IMR-90 (cell line): ENCODE results near the gene FYCO1. TPM values are rescaled to one million over a fixed set of nuclear protein-coding genes. Genes with fewer than 3 reads are reported as not detected.

Source experiments
- ATAC-seq: fragments of 200-7000 bp; cut with Tn5 transposase; 2 replicates; pipeline ENCODE4 v1.9.1; 2020; ENCODE audit warnings: low read depth, mild to moderate bottlenecking, moderate library complexity
- BruUV-seq: library from RNA; stranded (reverse); fragments of 400-500 nt; replicated peaks from 2 replicates; lab custom pipeline; 2021; lab: Mats Ljungman, UMichigan
- CTCF ChIA-PET: fragments of 300-600 bp; formaldehyde crosslinking; extraction: SDS; loops from one replicate; lab custom pipeline; 2021; ENCODE audit warnings: antibody characterized with exemption; lab: Yijun Ruan, JAX
- POLR2A ChIA-PET: fragments of 300-600 bp; sonication (Branson Sonifier 250); formaldehyde crosslinking; loops from one replicate; lab custom pipeline; 2022; ENCODE audit warnings: antibody characterized with exemption; ENCODE audit not compliant: unreplicated experiment; lab: Charles Lee
- DNase-seq: peaks from one replicate; pipeline ENCODE4 v3.0.0; 2013
- H2AFZ ChIP-seq: replicated peaks from 2 replicates; pipeline ENCODE3; 2013; ENCODE audit warnings: low read length, mild to moderate bottlenecking; ENCODE audit not compliant: poor library complexity
- H2AK5ac ChIP-seq: 2 replicates; pipeline ENCODE4 v1.6.1; 2013; ENCODE audit warnings: low read depth, low read length, inconsistent platforms
- H2AK9ac ChIP-seq: replicated peaks from 2 replicates; pipeline ENCODE3; 2013; ENCODE audit warnings: mild to moderate bottlenecking, low read depth, low read length, moderate library complexity; ENCODE audit not compliant: poor library complexity
- H2BK120ac ChIP-seq: 2 replicates; pipeline ENCODE4 v1.6.1; 2013; ENCODE audit warnings: low read depth, low read length, inconsistent platforms
- H2BK15ac ChIP-seq: 3 replicates; pipeline ENCODE4 v1.6.1; 2013; ENCODE audit warnings: low read depth, low read length, inconsistent platforms
- H2BK20ac ChIP-seq: 2 replicates; pipeline ENCODE4 v1.6.1; 2013; ENCODE audit warnings: low read depth, mild to moderate bottlenecking, inconsistent platforms, low read length, moderate library complexity
- H2BK5ac ChIP-seq: 2 replicates; pipeline ENCODE4 v1.6.1; 2013; ENCODE audit warnings: mild to moderate bottlenecking, low read depth, low read length, inconsistent platforms; ENCODE audit not compliant: poor library complexity, severe bottlenecking
- H3K14ac ChIP-seq: replicated peaks from 2 replicates; pipeline ENCODE4 v1.6.1; 2013; ENCODE audit warnings: low read depth, low read length, inconsistent platforms
- H3K18ac ChIP-seq: 2 replicates; pipeline ENCODE4 v1.6.1; 2013; ENCODE audit warnings: low read depth, low read length, control low read depth
- H3K23ac ChIP-seq: 2 replicates; pipeline ENCODE4 v1.6.1; 2013; ENCODE audit warnings: low read depth, low read length, inconsistent platforms
- H3K27ac ChIP-seq: 2 replicates; pipeline ENCODE4 v1.5.1; 2013; ENCODE audit warnings: mild to moderate bottlenecking, control low read depth, low read length; ENCODE audit not compliant: insufficient read depth
- H3K27me3 ChIP-seq: 2 replicates; pipeline ENCODE4 v1.6.1; 2013; ENCODE audit warnings: low read length; ENCODE audit not compliant: control insufficient read depth, insufficient read depth
- H3K36me3 ChIP-seq: 2 replicates; pipeline ENCODE4 v1.6.1; 2013; ENCODE audit warnings: low read length, mixed read lengths; ENCODE audit not compliant: control insufficient read depth, insufficient read depth
- H3K4ac ChIP-seq: 2 replicates; pipeline ENCODE4 v1.6.1; 2013; ENCODE audit warnings: low read depth, low read length, inconsistent platforms
- H3K4me1 ChIP-seq: 2 replicates; pipeline ENCODE4 v1.6.1; 2013; ENCODE audit warnings: low read length, mixed read lengths; ENCODE audit not compliant: control insufficient read depth, insufficient read depth
- H3K4me2 ChIP-seq: 2 replicates; pipeline ENCODE4 v1.6.1; 2013; ENCODE audit warnings: low read depth, mild to moderate bottlenecking, control low read depth, low read length, moderate library complexity
- H3K4me3 ChIP-seq: 2 replicates; pipeline ENCODE4 v1.5.1; 2013; ENCODE audit warnings: low read depth, mild to moderate bottlenecking, control low read depth, low read length, moderate library complexity; ENCODE audit not compliant: insufficient read depth
- H3K56ac ChIP-seq: 2 replicates; pipeline ENCODE4 v1.6.1; 2013; ENCODE audit warnings: low read length, inconsistent platforms; ENCODE audit not compliant: insufficient read depth; ENCODE audit errors: extremely low read depth
- H3K79me1 ChIP-seq, 2 experiments: 2 replicates each; pipeline ENCODE4 v1.6.1; 2013; ENCODE audit warnings: low read length in 2 of 2, inconsistent platforms in 1 of 2, low read depth in 1 of 2
- H3K9ac ChIP-seq: 2 replicates; pipeline ENCODE4 v1.6.1; 2013; ENCODE audit warnings: low read depth, low read length, control low read depth
- H3K9me1 ChIP-seq: 2 replicates; pipeline ENCODE4 v1.6.1; 2013; ENCODE audit warnings: low read length, inconsistent platforms; ENCODE audit not compliant: insufficient read depth
- H3K9me3 ChIP-seq: 2 replicates; pipeline ENCODE4 v1.6.1; 2013; ENCODE audit warnings: low read length; ENCODE audit not compliant: control insufficient read depth, insufficient read depth
- H4K20me1 ChIP-seq: 2 replicates; pipeline ENCODE4 v1.6.1; 2013; ENCODE audit warnings: low read length, inconsistent platforms; ENCODE audit not compliant: insufficient read depth
- H4K5ac ChIP-seq: 2 replicates; pipeline ENCODE4 v1.6.1; 2013; ENCODE audit warnings: mild to moderate bottlenecking, low read depth, low read length, control low read depth
- H4K8ac ChIP-seq, 2 experiments: 2 replicates each; pipeline ENCODE4 v1.6.1; 2013; ENCODE audit warnings: low read depth in 2 of 2, low read length in 2 of 2, control low read depth in 1 of 2, inconsistent platforms in 1 of 2
- H4K91ac ChIP-seq: 2 replicates; pipeline ENCODE4 v1.6.1; 2013; ENCODE audit warnings: low read depth, low read length, inconsistent platforms; ENCODE audit not compliant: insufficient read depth
- CHD1 ChIP-seq: IDR thresholded peaks from 2 replicates; pipeline ENCODE4 v1.6.1; 2012; ENCODE audit warnings: low read depth, low read length, improper control_type of control experiment
- WGBS, 2 experiments: methylation state at CpG; one replicate each; pipeline versions ENCODE4 v1.1.5 to v1.1.7; 2013; ENCODE audit warnings: missing lambda C conversion rate in 2 of 2; ENCODE audit not compliant: insufficient read length in 1 of 2; ENCODE audit errors: extremely low coverage in 2 of 2; 5-methylcytosine and 5-hydroxymethylcytosine counted together
- dilution Hi-C: fragments of 300-500 bp; cut with HindIII; formaldehyde crosslinking; loops from one replicate; pipeline ENCODE4 v1.14.3; 2018; ENCODE audit warnings: low sequenced_read_pairs; ENCODE audit not compliant: unreplicated experiment
- in situ Hi-C: fragments of 300-500 bp; cut with MboI; formaldehyde crosslinking; loops from 3 replicates; pipeline ENCODE4 v1.14.3; 2019; ENCODE audit warnings: low sequenced_read_pairs, inconsistent platforms, mixed read lengths
- intact Hi-C: fragments of 100-400 bp; cut with micrococcal nuclease; formaldehyde crosslinking; loops from 2 replicates; pipeline ENCODE4 v1.10.0; 2022
- polyA plus RNA-seq, 3 experiments: library from polyadenylated mRNA; depleted of rRNA; stranded (reverse); fragments of >200 nt; gene quantifications; 2 replicates each; pipeline ENCODE4 v1.2.3, GENCODE V29; 2012; ENCODE audit warnings: low replicate concordance in 1 of 3
- total RNA-seq: library from RNA; depleted of rRNA; stranded (reverse); fragments of >200 nt; gene quantifications from 2 replicates; pipeline ENCODE4 v1.2.3, GENCODE V29; 2012

Gene FYCO1
- total and polyA plus RNA-seq, 2 of the 4 experiments (the other 2 are of a cell fraction): 13.7 to 20.1 TPM

DNA sequence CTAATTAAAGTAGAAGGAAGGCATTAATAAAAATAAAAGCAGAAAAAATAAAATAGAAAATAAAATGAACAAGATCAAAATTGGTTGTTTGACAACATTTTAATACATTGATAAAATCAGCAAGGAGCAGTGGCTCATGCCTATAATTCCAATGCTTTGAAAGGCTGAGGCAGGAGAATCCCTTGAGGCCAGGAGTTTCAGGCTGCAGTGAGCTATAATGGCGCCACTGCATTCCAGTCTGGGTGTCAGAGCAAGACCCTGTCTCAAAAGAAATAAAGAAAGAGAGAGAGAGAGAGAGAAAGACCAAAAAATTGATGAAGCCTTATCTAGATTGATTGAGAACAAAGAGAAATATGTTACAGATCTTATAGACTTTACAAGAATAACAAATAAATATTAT is 29.5 kb upstream of the FYCO1 start:
- no CpG with 5 or more reads among the region's 1 CpG for WGBS, 2 experiments
- Histone ChIP-seq H2AK5ac (no peak overlapping the region), H3K14ac (no peak overlapping the region), H2BK120ac (no peak overlapping the region), H2AFZ (no peak overlapping the region), H3K9ac (no peak overlapping the region), H2AK9ac (no peak overlapping the region), H4K20me1 (no peaks in the 10 kb centered on the region), H4K8ac (no peak overlapping the region), H3K27me3 (peaks cover 5% of the 10 kb centered on the region), H4K91ac (no peak overlapping the region), H3K79me1 (no peaks in the 10 kb centered on the region), H3K4me2 (no peak overlapping the region), H3K56ac (no peak overlapping the region), H3K4me3 (no peak overlapping the region), H4K5ac (no peak overlapping the region), H3K4me1 (no peaks in the 10 kb centered on the region), H3K18ac (no peak overlapping the region), H3K27ac (no peak overlapping the region), H3K4ac (no peak overlapping the region), H3K36me3 (no peaks in the 10 kb centered on the region), H2BK15ac (no peak overlapping the region), H3K23ac (no peak overlapping the region), H2BK20ac (no peak overlapping the region), H2BK5ac (no peak overlapping the region), H3K9me3 (peaks cover 7% of the 10 kb centered on the region), H3K9me1 (no peaks in the 10 kb centered on the region; the same call in 1 of the 2 replicates)
- dilution Hi-C loops (no loop called here), in situ Hi-C loops (no loop called here), intact Hi-C loops (no loop called here)
- BruUV-seq: no TSS peak
- DNase-seq (no peak), ATAC-seq (no peak)
- ChIA-PET POLR2A (no interaction called here), CTCF (no interaction called here)
- no peak for TF ChIP-seq CHD1
